Body of pancreas (tissue), 4 donors: ENCODE results near the gene TCF7.

Source experiments
- POLR2A ChIP-seq, 3 donors: fragments of 450-650 bp; IDR thresholded peaks; one replicate each; pipeline ENCODE4 v1.6.1; 2016; ENCODE audit warnings: antibody characterized with exemption in 3 of 3, mild to moderate bottlenecking in 2 of 3
- TF ChIP-seq, protein P1 (sequence below), 7 experiments: fragments of 450-650 bp in 4 of 7; fragments of 200-600 bp in 3 of 7; sonication (generic) in 3 of 7; IDR thresholded peaks; one replicate each; pipeline ENCODE4 v1.5.1; 2016 to 2019; ENCODE audit warnings: antibody characterized with exemption in 7 of 7

DNA sequence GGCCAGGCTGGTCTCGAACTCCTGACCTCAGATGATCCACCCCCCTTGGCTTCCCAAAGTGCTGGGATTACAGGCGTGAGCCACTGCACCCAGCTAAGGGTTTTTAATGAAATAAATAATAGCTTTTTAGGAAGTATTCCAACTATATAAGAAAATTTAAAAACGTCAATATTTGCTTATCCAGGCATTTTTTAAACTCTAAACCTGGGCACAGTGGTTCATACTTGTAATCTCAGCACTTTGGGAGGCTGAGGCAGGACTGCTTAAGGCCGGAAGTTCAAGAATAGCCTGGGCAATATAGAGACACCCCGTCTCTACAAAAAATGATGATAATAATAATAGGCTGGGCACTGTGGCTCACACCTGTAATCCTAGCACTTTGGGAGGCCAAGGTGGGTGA lies 48.1 kb downstream of the TCF7 start:
- TF ChIP-seq, protein P1, sequence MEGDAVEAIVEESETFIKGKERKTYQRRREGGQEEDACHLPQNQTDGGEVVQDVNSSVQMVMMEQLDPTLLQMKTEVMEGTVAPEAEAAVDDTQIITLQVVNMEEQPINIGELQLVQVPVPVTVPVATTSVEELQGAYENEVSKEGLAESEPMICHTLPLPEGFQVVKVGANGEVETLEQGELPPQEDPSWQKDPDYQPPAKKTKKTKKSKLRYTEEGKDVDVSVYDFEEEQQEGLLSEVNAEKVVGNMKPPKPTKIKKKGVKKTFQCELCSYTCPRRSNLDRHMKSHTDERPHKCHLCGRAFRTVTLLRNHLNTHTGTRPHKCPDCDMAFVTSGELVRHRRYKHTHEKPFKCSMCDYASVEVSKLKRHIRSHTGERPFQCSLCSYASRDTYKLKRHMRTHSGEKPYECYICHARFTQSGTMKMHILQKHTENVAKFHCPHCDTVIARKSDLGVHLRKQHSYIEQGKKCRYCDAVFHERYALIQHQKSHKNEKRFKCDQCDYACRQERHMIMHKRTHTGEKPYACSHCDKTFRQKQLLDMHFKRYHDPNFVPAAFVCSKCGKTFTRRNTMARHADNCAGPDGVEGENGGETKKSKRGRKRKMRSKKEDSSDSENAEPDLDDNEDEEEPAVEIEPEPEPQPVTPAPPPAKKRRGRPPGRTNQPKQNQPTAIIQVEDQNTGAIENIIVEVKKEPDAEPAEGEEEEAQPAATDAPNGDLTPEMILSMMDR (IDR thresholded peaks at IDR 0.05) = no peak
- TF ChIP-seq POLR2A (IDR thresholded peaks at IDR 0.05) = no peak
